ENCODE measurements around the gene FBLIM1.
A peak's percentile ranks its signal among the peaks of the same experiment; 100 is the strongest.

The FBLIM1 gene

DNA sequence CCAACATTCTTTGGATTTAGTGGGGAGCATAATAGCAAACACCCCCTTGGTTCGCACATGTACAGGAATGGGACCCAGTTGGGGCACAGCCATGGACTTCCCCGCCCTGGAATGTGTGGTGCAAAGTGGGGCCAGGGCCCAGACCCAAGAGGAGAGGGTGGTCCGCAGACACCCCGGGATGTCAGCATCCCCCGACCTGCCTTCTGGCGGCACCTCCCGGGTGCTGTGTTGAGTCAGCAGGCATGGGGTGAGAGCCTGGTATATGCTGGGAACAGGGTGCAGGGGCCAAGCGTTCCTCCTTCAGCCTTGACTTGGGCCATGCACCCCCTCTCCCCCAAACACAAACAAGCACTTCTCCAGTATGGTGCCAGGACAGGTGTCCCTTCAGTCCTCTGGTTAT, 27.1 kb downstream of the FBLIM1 start (continued):
- TF ChIP-seq, protein P1, sequence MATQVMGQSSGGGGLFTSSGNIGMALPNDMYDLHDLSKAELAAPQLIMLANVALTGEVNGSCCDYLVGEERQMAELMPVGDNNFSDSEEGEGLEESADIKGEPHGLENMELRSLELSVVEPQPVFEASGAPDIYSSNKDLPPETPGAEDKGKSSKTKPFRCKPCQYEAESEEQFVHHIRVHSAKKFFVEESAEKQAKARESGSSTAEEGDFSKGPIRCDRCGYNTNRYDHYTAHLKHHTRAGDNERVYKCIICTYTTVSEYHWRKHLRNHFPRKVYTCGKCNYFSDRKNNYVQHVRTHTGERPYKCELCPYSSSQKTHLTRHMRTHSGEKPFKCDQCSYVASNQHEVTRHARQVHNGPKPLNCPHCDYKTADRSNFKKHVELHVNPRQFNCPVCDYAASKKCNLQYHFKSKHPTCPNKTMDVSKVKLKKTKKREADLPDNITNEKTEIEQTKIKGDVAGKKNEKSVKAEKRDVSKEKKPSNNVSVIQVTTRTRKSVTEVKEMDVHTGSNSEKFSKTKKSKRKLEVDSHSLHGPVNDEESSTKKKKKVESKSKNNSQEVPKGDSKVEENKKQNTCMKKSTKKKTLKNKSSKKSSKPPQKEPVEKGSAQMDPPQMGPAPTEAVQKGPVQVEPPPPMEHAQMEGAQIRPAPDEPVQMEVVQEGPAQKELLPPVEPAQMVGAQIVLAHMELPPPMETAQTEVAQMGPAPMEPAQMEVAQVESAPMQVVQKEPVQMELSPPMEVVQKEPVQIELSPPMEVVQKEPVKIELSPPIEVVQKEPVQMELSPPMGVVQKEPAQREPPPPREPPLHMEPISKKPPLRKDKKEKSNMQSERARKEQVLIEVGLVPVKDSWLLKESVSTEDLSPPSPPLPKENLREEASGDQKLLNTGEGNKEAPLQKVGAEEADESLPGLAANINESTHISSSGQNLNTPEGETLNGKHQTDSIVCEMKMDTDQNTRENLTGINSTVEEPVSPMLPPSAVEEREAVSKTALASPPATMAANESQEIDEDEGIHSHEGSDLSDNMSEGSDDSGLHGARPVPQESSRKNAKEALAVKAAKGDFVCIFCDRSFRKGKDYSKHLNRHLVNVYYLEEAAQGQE (tag by site-specific recombination; IDR thresholded peaks at IDR 0.05) = no peak

DNA sequence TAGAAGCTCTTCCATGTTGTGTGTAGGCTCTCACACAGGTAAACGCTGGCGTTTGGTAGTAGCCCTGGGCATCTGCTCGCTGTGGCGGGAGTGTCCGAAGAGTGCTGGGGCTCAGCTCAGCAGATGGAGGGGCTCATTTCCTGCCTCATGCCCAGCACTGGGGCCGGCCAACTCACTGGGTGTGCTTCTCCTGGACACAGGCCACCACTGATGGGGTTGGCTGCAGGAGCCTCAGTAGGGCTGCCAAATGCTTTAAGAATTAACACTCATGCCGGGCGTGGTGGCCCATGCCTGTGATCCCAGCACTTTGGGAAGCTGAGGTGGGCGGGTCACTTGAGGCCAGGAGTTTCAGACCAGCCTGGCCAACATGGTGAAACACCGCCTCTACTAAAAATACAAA, 28.0 kb downstream of the FBLIM1 start:
- ChIA-PET POLR2A (interaction anchor here (0.6 kb wide), 1 partner anchor 202 kb away, joined by 5 read pairs; no protein-coding TSS in a partner anchor), CTCF (no interaction called here)
- no peak overlapping the region for H3K27ac ChIP-seq (ENCODE audit: extremely low read depth, low read depth, low read length)
- no peak overlapping the region for H3K4me3 ChIP-seq (ENCODE audit: low read depth, low read length)
- no peaks in the 10 kb centered on the region for H3K9me3 ChIP-seq (ENCODE audit: control insufficient read depth, insufficient read depth, low read depth, low read length)
- peaks cover 0 to 52% of the 10 kb centered on the region in 2 experiments; a peak in 2 of 3 replicates for H3K36me3 ChIP-seq (ENCODE audit: control insufficient read depth in 2 of 2, insufficient read depth in 1 of 2, low read length in 2 of 2)
- H3K4me1 ChIP-seq (ENCODE audit: control insufficient read depth, insufficient read depth, low read length) = no peaks in the 10 kb centered on the region
- TF ChIP-seq ZNF112 (tag by site-specific recombination; IDR thresholded peaks at IDR 0.05) = no peak
- TF ChIP-seq KLF1 (tag by site-specific recombination; IDR thresholded peaks at IDR 0.05) = peak; percentile 27; the same call in 1 of the 2 replicates

DNA sequence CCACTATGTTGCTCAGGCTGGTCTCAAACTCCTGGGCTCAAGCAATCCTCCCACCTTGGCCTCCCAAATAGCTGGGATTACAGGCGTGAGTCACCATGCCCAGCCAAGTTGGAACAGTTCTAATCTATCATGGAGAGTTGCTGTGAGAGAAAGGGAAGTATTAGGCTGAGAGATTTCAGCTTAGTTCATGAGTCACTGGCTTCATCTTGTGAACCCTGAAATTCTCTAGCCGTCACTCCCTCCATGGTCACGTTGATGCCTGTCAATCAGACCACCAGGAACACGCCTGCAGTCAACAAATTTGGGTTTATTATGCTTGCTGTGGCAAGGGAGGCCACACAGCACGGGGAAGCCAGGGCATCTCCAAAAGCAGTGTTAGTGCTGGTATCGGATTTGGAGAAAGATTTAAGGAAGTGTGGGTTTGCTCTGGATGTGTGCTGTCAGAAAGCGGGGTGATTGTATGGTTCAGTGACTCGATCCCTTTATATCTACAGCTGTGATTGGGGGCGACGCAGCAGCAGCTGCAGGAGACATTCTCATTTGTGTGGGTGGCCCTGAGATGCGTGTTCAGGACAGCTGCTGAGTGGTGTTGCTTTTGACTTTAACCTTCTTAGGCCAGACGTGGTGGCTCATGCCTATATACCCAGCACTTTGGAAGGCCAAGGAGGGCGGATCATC, 30.2 kb downstream of the FBLIM1 start:
- Histone ChIP-seq H3K27ac (ENCODE audit: extremely low read depth, low read depth, low read length) (no peak overlapping the region), H3K9me3 (ENCODE audit: control insufficient read depth, insufficient read depth, low read depth, low read length) (no peaks in the 10 kb centered on the region), H3K4me1 (ENCODE audit: control insufficient read depth, insufficient read depth, low read length) (no peaks in the 10 kb centered on the region), H3K36me3 (ENCODE audit: control insufficient read depth in 2 of 2, insufficient read depth in 1 of 2, low read length in 2 of 2) (peaks cover 0 to 37% of the 10 kb centered on the region in 2 experiments; a peak in 1 of 3 replicates), H3K4me3 (ENCODE audit: low read depth, low read length) (no peak overlapping the region)
- CTCF ChIA-PET = interaction anchor here (0.5 to 1.7 kb wide), 6 partner anchors 9 to 206 kb away, joined by 3 to 5 read pairs (median 3); no protein-coding TSS in a partner anchor
- POLR2A ChIA-PET = interaction anchor here (0.9 to 1.7 kb wide), 3 partner anchors 10 to 60 kb away, joined by 3 to 5 read pairs (median 3); partner anchors contain the start of gene SPEN
- TF ChIP-seq RBAK (tag by site-specific recombination; IDR thresholded peaks at IDR 0.05) = no peak
- TF ChIP-seq PRDM1 (tag by site-specific recombination; IDR thresholded peaks at IDR 0.05) = peak; percentile 57; the same call in 1 of the 2 replicates
- no peak for TF ChIP-seq ZNF837 (tag by site-specific recombination; IDR thresholded peaks at IDR 0.05)
- no peak for TF ChIP-seq SCRT1 (tag by site-specific recombination; IDR thresholded peaks at IDR 0.05; ENCODE audit: borderline replicate concordance)
- TF ChIP-seq, protein P2, sequence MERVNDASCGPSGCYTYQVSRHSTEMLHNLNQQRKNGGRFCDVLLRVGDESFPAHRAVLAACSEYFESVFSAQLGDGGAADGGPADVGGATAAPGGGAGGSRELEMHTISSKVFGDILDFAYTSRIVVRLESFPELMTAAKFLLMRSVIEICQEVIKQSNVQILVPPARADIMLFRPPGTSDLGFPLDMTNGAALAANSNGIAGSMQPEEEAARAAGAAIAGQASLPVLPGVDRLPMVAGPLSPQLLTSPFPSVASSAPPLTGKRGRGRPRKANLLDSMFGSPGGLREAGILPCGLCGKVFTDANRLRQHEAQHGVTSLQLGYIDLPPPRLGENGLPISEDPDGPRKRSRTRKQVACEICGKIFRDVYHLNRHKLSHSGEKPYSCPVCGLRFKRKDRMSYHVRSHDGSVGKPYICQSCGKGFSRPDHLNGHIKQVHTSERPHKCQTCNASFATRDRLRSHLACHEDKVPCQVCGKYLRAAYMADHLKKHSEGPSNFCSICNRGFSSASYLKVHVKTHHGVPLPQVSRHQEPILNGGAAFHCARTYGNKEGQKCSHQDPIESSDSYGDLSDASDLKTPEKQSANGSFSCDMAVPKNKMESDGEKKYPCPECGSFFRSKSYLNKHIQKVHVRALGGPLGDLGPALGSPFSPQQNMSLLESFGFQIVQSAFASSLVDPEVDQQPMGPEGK (tag by site-specific recombination; IDR thresholded peaks at IDR 0.05) = no peak

DNA sequence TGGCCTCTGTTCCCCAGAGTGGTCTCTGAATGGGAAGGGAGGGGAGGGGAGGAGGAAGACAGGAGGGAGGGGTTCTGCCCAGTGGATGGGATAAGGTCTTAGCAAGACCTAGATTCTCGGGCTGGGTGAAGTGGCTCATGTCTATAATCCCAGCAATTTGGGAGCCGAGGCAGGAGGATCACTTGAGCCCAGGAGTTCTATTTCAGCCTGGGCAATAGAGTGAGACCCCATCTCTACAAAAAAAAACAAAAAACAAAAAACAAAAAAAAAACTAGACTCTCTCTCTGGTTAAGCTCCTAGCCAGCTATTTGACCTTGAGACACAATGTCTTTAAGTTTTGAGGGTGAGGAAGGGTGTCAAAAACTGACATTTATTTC, 37.5 kb downstream of the FBLIM1 start:
- POLR2A ChIA-PET = interaction anchor here (0.6 to 4.0 kb wide), 7 partner anchors 36 to 180 kb away, joined by 3 to 38 read pairs (median 5); partner anchors contain the start of genes SPEN and ZBTB17
- CTCF ChIA-PET = interaction anchor here (0.5 to 1.1 kb wide), 2 partner anchors 18 to 105 kb away, joined by 3 read pairs; no protein-coding TSS in a partner anchor
- H3K4me3 ChIP-seq (ENCODE audit: low read depth, low read length) = no peak overlapping the region
- H3K27ac ChIP-seq (ENCODE audit: extremely low read depth, low read depth, low read length) = peak overlapping the region; percentile 5; the same call in 1 of the 2 replicates
- H3K4me1 ChIP-seq (ENCODE audit: control insufficient read depth, insufficient read depth, low read length) = peaks cover 12% of the 10 kb centered on the region
- no peaks in the 10 kb centered on the region for H3K36me3 ChIP-seq (ENCODE audit: control insufficient read depth in 2 of 2, insufficient read depth in 1 of 2, low read length in 2 of 2)
- no peaks in the 10 kb centered on the region for H3K9me3 ChIP-seq (ENCODE audit: control insufficient read depth, insufficient read depth, low read depth, low read length)
- TF ChIP-seq KLF16 (tag by site-specific recombination; IDR thresholded peaks at IDR 0.05) (no peak), ZNF121 (tag by site-specific recombination; IDR thresholded peaks at IDR 0.05) (peak; percentile 93), ZNF791 (tag by site-specific recombination; IDR thresholded peaks at IDR 0.05) (no peak)
- TF ChIP-seq, protein P1 (tag by site-specific recombination; IDR thresholded peaks at IDR 0.05) = no peak

Data from HEK293 (cell line).